Measurements from ENCODE around the gene SPPL3.

DNA sequence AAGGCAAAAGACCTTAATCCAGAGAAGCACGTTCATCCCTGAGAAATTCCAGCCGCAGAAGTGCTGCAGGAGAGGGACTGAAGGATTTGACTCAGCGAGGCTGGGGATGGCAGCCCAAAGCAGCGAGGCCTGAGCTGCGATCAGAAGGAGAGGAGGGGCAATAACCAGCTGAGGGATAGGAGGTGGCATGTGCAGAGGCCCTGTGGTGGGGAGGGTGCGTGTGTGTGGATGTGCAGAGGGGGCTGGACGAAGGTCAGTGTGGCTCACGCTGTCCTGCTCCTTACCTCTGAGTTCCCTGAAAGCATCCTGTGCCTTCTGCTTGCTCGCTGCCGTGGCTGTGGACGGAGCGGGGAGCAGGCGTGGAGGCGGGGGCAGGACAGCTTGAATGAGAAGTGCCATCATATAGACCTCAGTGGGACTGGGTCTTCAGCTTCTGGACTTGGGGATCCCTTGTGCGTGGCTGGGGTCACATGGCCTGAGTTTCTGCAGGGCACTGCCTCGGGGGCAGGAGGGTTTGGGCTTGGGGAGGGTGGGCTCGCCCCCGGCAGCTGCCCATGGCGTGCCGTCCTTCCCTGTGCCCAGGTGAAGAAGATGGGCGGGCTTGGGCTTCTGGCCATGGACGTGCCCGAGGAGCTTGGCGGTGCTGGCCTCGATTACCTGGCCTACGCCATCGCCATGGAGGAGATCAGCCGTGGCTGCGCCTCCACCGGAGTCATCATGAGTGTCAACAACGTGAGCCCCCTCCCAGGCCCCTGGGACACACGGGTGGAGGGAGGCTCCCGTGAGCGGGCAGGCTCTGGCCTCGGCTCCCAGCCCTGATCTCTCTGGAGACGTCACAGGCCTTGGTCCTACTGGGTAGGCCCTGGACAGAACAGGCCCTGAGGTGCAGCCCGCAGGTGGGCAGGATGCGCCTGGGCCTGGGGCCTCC, 167.5 kb downstream of the SPPL3 start:
- TF ChIP-seq POLR2A (IDR thresholded peaks at IDR 0.05; ENCODE audit: low read length) (no peak), GATA1 (IDR thresholded peaks at IDR 0.05; ENCODE audit: low read depth, low read length) (no peak)

Measured in erythroblast (primary cell).